MM.1S (cell line): Measurements from ENCODE around the gene WFDC9.
"Not testable (repeated sequence)": the region's sequence is repeated elsewhere in the genome, so short reads cannot be mapped to it uniquely, and the experiment has no call there.

Source experiments
- EZH2 ChIP-seq: fragments of 300-600 bp; sonication (generic); optimal IDR thresholded peaks from 2 replicates; pipeline ENCODE3; 2017; ENCODE audit warnings: low read depth, mild to moderate bottlenecking, antibody characterized with exemption, low read length, mixed read lengths
- EZH2phosphoT487 ChIP-seq: fragments of 300-600 bp; sonication (generic); IDR thresholded peaks from 2 replicates; pipeline ENCODE4 v1.6.1; 2018; ENCODE audit warnings: antibody characterized with exemption, low read length
- TF ChIP-seq, protein P1 (sequence below): fragments of 300-600 bp; sonication (generic); IDR thresholded peaks from 2 replicates; pipeline ENCODE4 v1.5.1; 2016; ENCODE audit warnings: antibody characterized with exemption, low read length, mixed read lengths

DNA sequence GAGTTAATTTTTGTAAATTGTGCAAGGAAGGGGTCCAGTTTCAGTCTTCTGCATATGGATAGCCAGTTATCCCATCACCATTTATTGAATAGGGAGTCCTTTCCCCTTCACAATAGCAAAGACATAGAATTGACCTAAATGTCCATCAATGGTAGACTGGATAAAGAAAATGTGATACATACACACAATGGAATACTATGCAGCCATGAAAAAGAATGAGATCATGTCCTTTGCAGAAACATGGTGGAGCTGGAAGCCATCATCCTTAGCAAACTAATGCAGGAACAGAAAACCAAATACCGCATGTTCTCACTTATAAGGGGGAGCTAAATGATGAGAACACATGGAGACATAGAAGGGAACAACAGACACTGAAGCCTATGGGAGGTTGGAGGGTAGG, 61.4 kb downstream of the WFDC9 start:
- TF ChIP-seq, protein P1, sequence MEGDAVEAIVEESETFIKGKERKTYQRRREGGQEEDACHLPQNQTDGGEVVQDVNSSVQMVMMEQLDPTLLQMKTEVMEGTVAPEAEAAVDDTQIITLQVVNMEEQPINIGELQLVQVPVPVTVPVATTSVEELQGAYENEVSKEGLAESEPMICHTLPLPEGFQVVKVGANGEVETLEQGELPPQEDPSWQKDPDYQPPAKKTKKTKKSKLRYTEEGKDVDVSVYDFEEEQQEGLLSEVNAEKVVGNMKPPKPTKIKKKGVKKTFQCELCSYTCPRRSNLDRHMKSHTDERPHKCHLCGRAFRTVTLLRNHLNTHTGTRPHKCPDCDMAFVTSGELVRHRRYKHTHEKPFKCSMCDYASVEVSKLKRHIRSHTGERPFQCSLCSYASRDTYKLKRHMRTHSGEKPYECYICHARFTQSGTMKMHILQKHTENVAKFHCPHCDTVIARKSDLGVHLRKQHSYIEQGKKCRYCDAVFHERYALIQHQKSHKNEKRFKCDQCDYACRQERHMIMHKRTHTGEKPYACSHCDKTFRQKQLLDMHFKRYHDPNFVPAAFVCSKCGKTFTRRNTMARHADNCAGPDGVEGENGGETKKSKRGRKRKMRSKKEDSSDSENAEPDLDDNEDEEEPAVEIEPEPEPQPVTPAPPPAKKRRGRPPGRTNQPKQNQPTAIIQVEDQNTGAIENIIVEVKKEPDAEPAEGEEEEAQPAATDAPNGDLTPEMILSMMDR = not testable (repeated sequence)
- TF ChIP-seq EZH2, EZH2phosphoT487: not testable (repeated sequence)
